CD4-positive, alpha-beta T cell treated with Interleukin-10 for 1 hour (primary cell): Measurements from ENCODE around the gene PML.
A peak's percentile ranks its signal among the peaks of the same experiment; 100 is the strongest.
"Not testable (repeated sequence)": the region's sequence is repeated elsewhere in the genome, so short reads cannot be mapped to it uniquely, and the experiment has no call there.

Experiments used
- DNase-seq: peaks from one replicate; pipeline ENCODE4 v3.0.0-alpha.2; 2020

The PML gene

DNA sequence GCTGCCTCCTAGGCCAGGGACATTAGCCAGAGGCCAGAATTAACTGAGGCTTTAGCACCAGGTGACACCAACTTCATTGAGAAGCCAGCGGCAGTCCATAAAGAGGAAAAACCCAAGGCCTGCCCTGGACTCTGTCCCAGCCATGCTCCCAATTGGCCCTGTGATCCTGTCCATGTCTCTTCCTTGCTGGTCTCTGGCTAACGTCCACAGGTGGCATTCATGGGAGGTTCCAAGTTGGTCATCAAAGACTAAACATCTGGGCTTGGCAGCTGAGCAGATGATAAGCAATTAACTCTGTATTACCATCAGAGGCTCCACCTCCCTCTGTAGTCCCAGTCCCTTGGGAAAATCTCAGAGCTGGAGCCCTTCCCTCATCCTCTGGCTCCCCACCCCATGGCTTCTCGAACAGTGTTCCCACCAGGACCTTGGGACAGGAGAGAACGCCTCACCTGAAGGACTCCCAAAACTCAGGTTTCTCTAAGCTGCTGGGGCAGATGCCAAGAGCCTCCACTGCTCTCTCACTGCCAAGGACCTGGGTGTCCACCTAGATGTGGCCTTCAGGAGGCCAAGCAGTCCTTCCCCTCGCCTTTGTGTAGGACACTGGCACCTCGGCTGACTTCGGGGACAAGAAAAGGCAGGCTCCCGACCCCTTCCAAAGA is 47.4 kb downstream of the PML start:
- no peak for DNase-seq

DNA sequence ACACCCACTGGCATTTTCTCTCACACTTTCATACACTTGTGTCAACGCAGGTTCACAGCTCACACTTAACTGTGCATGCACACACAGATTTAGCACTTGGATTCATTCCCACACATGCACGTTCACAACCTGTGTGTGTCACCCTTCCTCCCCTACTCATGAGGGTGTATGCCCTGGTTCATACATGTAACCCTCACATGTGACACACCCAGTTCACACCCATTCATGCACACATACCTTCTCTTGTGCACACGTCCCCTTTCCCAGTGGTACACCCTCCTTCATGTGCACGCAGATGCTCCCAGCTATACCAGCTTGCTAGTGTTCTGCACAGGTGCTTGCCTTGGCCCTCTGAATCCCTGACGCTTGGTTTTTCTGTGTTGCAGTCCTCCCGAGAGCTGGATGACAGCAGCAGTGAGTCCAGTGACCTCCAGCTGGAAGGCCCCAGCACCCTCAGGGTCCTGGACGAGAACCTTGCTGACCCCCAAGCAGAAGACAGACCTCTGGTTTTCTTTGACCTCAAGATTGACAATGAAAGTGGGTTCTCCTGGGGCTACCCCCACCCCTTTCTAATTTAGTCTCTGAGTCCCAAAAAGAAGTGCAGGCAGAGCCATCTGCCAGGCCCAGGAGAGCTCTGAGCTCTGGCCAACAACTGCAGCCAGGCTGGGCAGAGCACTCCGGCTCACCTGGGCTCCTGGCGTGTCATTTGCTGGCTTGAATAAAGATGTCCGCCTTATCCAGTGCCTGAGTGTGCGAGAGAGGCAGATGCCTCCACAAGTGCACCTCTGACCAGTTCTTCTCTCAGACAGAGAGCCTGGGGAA is 48.3 kb downstream of the PML start:
- no peak for DNase-seq

DNA sequence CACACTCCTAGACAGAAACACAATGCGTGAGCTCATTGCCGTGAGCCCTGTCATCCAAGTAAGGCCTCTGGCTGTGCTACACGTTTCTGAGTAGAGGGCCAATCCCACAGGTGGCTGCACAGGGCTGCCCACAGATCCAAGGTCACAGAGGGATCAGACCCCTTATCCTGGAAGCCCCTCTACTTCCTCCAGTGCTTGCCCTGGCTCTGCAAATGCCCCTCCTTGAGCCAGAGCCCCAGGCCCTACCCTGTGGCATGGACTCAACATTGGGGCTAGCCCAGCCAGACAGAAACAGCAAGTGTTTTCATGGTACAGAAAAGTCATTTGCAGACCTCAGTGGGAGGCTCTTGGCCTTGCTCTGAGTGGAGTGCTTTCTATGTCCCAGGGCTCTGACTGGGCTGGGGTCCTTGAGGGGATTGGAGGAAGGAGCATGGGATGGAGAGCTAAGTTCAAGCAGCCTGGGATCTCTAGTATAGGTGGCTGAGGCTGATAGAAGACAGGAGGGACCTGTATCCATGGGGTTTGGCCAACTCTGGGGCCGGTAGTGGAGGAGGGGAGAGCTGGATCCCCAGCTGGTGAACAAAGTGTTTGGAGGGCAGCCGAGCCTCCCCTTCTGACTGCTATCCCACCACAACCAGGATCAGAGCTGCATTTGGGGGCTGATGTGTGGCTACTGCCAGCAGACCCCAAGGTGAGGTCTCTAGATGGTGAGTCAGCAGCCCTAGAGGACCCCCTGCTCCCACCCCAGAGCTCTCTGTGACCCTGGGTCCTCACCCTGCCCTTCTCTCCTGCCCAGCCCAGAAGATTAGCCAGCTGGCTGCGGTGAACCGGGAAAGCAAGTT is 49.1 kb downstream of the PML start:
- no peak for DNase-seq

DNA sequence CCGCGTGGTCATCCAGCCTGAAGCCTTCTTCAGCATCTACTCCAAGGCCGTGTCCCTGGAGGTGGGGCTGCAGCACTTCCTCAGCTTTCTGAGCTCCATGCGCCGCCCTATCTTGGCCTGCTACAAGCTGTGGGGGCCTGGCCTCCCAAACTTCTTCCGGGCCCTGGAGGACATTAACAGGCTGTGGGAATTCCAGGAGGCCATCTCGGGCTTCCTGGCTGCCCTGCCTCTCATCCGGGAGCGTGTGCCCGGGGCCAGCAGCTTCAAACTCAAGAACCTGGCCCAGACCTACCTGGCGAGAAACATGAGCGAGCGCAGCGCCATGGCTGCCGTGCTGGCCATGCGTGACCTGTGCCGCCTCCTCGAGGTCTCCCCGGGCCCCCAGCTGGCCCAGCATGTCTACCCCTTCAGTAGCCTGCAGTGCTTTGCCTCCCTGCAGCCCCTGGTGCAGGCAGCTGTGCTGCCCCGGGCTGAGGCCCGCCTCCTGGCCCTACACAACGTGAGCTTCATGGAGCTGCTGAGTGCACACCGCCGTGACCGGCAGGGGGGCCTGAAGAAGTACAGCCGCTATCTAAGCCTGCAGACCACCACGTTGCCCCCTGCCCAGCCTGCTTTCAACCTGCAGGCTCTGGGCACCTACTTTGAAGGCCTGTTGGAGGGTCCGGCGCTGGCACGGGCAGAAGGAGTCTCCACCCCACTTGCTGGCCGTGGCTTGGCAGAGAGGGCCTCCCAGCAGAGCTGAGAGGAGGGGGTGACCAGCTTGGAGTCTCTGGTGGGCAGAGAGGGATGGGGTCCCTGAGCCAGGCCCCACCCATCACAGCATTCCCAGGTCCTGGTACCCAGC is 50.0 kb downstream of the PML start:
- no peak for DNase-seq

DNA sequence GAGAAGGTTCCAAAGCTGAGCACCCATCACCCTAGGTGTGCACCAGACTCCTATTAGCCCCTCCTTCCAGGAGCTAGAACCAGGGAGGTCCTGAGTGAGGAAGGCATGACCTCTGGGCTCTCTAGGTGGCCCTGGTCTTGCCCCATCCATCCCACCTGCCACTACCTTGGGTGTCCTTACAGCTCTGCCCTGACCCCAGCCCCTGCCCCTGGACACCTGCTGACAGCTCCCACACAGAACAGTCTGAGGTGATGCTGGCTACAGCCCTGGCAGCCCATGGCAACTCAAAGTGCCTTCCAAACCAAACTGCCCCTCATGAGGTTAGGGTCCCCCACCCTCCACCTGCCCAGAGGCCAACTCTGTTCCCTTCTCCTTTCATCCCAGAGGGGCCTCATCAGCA is 50.7 kb downstream of the PML start:
- DNase-seq: no peak

DNA sequence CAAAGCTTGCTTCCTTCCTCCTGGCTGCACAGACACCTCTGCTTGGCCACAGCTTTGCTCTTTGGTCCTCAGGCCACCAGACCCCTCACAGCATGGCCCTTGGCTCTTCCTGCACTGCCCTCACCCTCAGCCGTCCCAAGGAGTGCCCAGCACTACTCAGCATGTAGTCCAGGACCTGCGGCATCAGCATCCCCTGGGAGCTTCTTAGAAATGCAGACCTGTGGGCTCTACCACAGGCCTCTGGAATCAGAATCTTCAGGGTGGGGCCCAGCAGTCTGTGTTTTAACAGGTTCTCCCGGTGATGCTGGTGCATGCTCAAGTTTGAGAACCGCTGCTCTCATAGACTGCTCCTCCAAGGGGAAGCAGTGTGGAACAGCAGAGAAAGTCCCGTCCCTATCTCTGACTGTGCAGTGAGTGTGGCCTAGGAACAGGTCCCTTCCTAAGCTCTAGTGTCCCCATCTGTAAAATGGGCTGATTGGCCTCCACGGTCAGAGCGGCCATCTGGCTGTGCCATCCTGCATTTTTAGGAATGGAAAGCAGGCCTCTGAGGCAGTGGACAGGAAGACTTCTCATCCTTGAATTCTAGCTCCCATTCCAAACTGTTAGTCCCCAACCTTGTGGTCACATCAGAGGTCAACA is 51.2 kb downstream of the PML start:
- DNase-seq: no peak

DNA sequence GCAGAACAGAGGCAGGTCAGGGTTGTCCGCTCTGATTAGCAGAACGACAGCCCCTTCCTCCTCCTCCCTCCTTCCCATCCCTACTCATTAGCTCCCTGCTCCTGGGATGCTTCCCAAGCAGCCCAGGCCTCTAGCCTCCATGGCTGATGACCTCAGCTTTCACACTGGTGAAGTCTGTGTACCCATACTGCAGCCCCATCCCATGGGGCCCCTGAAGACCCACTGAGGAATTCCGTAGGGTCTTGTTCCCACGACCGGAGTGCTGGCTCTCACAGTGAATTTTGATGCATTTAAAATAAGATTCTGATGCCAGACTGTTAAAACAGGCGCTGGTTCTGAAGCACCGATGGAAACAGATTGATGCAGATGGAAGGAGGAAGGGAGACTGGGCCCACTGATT is 51.8 kb downstream of the PML start:
- no peak for DNase-seq

DNA sequence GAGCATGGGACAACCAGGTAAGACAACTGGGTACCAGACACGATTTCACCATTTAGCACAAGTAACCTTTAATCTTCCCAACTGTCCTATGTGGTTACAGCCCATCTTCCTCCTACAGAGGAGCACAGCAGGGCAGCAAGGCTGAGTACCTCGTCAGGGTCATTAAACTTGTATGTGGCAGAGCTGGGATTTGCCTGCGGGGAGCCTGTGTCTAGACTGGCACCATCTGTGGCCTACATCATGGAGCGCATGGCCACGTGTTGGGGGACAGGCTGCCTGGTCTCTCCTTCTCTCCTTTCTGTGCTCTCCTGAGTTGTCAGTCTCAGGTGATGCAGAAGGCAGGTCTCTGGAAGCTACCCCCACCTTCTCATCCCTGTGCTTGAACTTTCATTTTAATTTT is 55.6 kb downstream of the PML start:
- DNase-seq: no peak

DNA sequence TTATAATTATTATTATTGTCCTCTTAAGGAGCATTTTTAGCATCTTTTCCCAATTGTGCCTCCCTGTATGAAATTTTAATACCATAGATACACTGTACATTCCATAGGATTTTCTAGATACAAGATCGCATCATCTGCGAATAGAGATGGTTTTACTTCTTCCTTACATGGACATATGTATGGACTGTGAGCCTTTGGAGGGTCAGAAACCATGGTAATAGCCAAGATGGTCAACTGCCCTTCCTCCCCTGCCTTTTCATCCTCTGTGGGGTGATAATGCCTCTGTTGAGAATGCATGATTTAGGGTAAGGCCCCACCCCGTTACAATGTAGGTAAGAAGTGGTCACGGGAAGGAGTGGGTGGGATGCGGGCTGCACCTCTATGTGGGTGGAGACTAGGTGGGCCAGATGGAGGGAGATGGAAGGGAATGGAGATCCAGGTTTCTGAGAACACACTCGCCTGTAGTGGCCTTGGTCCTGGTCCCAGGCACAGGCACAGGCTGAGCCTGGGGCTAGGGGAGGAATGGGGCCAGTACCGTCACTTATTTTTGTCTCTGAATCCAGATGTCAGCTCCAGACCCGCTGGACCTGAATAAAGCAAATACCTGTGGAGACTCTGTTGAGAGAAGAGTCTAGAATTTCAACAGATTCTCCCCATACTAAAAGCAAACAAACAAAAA is 56.2 kb downstream of the PML start:
- no peak for DNase-seq

DNA sequence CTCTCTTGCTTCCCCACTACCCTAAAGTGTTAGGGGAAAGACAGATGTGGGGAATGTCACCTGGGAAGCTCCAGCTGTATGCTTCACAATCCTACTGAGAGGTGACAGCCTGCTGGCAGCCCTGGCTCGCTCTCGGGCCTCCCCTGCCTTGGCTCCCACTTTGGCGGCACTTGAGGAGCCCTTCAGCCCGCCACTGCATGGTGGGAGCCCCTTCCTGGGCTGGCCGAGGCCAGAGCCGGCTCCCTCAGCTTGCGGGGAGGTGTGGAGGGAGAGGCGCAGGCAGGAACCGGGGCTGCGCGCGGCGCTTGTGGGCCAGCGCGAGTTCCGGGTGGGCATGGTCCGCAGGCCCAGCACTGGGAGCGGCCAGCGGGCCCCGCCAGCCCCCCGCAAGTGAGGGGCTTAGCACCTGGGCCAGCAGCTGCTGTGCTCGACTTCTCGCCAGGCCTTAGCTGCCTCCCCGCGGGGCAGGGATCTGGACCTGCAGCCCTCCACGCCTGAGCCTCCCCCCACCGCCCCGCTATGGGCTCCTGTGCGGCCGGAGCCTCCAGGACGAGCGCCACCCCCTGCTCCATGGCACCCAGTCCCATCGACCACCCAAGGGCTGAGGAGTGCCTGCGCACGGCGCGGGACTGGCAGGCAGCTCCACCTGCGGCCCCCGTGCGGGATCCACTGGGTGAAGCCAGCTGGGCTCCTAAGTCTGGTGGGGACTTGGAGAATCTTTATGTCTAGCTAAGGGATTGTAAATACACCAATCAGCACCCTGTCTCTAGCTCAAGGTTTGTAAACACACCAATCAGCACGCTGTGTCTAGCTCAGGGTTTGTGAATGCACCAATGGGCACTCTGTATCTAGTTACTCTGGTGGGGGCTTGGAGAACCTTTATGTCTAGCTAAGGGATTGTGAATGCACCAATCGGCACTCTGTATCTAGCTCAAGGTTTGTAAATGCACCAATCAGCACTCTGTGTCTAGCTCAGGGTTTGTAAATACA is 58.0 kb downstream of the PML start:
- not testable (repeated sequence) for DNase-seq

DNA sequence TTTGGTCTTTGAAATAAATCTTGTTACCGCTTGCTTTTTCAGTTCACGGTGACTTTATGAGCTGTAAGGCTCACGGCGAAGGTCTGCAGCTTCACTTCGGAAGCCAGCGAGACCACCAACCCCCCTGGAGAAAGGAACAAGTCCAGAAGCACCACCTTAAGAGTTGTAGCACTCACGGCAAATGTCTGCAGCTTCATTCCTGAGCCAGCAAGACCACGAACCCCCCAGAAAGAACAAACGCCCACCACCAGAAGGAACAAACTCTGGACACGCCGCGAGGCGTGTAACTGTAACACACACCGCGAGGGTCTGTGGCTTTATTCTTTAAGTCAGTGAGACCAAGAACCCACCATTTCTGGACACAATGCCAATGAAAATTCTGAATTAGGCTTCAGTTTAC is 59.0 kb downstream of the PML start:
- no peak for DNase-seq

DNA sequence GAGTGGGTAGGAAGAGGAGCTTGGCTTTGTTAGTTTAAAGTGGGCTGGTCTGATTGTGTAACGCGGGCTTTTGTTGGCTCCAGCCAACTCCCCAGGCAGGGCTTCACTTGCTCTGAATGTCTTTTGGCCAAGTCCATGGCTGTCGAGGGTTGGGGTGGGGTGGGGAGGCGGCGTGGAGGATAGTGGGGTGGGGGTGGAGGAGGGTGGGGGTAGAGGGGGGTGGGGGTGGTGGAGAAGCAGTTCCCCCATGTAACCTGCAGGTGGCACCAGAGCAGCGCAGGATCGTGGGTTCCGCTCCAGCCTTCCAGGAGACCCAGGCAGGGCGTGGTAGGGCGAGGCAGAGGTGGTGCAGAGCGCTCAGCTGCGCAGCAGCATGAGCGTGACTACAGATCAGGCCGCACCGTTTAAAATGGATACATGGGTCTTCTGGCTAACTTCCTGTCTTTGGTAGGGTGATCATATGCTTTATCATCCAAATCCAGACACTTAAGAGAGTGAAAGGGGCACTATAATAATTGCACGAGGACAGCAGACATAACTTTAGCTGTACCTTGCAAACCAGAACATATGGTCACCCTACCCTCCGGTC is 59.5 kb downstream of the PML start:
- peak; percentile 66 for DNase-seq

DNA sequence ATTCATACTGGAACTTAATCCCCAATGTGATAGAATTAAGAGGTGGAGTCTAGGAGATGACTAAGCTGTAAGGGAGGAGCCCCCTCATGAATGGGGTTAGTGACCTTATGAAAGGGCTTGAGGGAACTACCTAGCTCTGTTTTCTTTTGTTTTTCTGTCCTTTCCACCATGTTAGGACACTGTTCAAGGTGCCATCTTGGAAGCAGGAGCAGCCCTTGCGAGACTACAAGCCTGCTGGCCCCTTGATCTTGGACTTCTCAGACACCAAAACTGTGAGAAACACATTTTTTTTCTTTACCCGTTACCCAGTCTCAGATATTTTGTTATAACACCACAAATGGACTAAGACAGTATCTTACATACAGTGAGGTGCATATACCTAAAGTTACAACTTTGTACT is 61.3 kb downstream of the PML start:
- no peak for DNase-seq

DNA sequence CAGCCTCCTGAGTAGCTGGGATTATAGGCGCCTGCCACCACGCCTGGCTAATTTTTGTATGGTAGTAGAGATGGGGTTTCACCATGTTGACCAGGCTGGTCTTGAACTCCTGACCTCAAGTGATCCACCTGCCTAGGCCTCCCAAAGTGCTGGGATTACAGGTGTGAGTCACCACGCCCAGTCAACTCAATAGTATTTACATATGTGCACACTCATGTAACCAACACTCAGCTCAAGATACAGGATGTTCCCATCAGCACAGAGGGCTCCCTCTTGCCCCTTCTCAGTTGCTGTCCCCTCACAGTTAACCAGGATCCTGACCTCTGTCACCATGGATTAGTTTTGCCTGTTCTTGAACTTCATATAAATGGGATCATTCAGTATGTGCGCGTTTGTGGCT is 61.8 kb downstream of the PML start:
- not testable (repeated sequence) for DNase-seq

DNA sequence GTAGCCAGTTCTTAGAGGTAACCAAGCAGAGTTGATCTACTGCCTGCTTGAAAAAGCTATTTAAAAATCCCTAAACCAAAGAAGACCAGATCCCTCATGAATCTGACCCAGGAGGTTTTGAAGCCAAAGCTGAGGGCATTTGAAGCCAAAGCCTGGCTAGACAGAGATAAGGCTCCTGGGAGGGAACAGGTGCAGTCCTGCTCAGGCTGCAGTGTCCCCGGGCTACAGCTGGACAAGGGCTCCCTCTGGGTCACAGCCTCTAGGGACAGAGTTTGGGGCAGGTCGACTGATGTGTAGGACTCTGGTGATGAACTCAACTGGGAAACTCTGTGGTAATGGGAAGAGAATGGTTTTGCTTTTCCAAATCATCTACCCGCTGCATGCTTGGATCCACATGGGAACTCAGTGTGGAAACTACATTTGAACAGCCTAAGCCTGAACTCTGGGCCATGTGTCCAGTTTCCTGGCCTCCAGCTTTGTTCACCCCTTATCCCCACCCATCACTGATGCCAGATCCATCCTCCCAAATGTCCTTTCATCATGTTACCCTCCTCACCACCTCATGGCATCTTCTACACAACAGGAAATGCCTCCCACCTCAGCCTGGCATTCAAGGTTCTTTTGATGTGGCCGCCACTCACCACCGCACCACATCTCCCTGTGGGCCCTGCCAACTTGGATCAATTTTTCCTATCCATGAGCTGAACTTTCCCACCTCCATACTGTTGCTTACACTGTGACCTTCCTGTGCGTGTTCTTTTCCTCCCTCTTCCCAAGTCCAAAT is 64.7 kb downstream of the PML start:
- DNase-seq: not testable (repeated sequence)

DNA sequence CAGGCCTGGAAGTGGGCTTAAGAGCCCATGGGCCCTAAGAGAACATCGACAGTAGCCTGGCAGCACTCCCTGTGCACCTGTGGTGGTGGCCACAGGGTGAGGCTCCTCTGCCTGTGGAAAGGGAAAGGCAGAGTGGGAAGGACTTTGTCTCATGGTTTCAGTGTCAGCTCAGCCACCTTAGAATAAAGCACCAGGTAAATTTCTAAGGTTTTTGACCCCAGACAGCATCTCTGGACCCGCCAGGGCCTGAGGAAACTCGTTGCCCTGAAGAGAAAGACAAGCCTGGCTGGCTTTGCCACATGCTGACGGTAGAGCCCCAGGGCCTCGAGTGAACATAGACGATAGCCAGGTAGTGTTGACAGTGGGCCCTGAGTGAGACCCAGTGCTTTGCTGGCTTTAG is 65.7 kb downstream of the PML start:
- DNase-seq: no peak

DNA sequence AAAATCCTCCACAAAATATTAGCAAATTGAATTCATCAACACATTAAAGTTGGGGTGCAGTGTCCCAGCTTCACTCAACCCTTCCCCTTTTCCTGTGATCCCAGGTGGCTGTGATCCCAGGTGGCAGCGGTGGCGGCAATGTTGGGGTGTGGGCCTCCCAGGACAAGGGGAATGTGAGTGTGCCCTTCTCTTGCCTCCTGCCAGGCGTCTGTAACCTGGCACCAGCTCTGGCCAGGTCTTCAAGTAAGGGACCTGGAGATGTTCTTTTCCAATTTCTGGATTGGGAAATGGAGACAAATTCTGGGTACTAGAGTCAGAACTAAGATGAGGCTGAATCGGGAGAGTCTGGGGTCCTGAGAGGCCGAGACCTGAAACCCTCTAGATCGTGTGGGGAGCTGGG is 67.7 kb downstream of the PML start:
- no peak for DNase-seq

DNA sequence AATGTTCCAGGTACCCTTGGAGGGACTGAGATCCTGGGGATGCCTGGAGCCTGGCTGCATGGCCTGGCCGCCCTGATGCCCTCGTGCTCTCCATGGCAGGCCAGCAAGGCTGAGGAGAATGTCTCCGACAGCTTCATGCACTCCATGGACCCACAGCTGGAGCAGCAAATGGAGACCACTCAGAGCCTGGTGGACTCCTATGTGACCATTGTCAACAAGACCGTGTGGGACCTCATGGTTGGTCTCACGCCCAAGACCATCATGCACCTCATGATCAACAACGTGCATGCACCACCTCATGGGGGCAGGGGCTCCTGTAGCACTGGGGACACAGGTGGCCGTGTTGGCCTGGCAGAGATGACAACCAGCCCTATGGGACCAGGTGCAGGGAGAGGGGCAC is 68.2 kb downstream of the PML start:
- DNase-seq: no peak
